GM19193 (cell line): Measurements from ENCODE around the gene FAM43B.

ENCODE experiments used
- POLR2A ChIP-seq: IDR thresholded peaks from 4 replicates; pipeline ENCODE4 v1.6.1; 2011; ENCODE audit not compliant: insufficient read depth, insufficient read length; ENCODE audit errors: extremely low read depth

Gene FAM43B

GRCh38 chr1:20602851-20603450 is 50.6 kb downstream of the FAM43B start:
- no peak for TF ChIP-seq POLR2A

- TF ChIP-seq POLR2A, result no peak
Measured at GRCh38 chr1:20603504-20604464, 51.4 kb downstream of the FAM43B start.
